Activated CD8-positive, alpha-beta memory T cell treated with anti-CD3 and anti-CD28 coated beads, Interleukin-2, amount 50 U/mL, for 24 hours (primary cell): ENCODE results near the gene PRPF19.
A peak's percentile ranks its signal among the peaks of the same experiment; 100 is the strongest.

Experiments used
- DNase-seq: peaks from one replicate; pipeline ENCODE4 v3.0.0-alpha.2; 2020; ENCODE audit errors: extremely low read depth

Gene PRPF19

GRCh38 chr11:60844045-60844869 is 62.1 kb downstream of the PRPF19 start:
- no peak for DNase-seq

- no peak for DNase-seq
Measured at GRCh38 chr11:60842668-60843600, 63.5 kb downstream of the PRPF19 start.

GRCh38 chr11:60841797-60842667 is 64.4 kb downstream of the PRPF19 start, which contains the start of gene CCDC86:
CCDC86 (plus strand) TSS chr11:60842113; CDS start chr11:60842125, 12 bp downstream.
- peak; percentile 95 for DNase-seq
